C4-2B (cell line): ENCODE data around the gene CRADD.

ENCODE experiments used
- H3K27ac ChIP-seq: fragments of 450-650 bp; 2 replicates; pipeline ENCODE4 v1.5.1; 2017
- CTCF ChIP-seq: fragments of 450-650 bp; conservative IDR thresholded peaks from 2 replicates; pipeline ENCODE4 v1.5.1; 2017; ENCODE audit warnings: mild to moderate bottlenecking
- ZFX ChIP-seq: fragments of 450-650 bp; IDR thresholded peaks from 2 replicates; pipeline ENCODE4 v1.6.1; 2017

Gene CRADD

GRCh38 chr12:93663006-93663728, 14.0 kb upstream of the CRADD start:
- TF ChIP-seq CTCF: no peak
- no peak for TF ChIP-seq ZFX
- no peak overlapping the region for H3K27ac ChIP-seq

DNA sequence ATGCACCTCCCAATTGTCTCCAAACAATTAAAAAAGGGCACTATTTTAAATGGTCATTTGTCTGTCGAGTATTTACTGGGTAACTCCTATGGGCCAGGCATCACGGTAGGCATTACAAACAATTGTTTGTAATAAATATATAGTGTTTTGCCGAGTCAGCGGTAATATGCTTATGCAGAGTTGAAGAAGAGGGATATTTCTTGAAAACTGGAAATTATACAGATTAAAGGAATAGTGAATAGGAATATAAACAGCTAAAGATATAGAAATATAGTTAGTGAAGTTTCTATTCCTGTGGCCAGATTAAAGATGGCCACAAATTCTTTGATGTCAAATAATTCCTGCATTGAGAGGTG, 13.5 kb upstream of the CRADD start:
- TF ChIP-seq CTCF (no peak), ZFX (no peak)
- H3K27ac ChIP-seq: no peak overlapping the region

- no peak overlapping the region for H3K27ac ChIP-seq
- TF ChIP-seq ZFX (no peak), CTCF (no peak)
Observed at GRCh38 chr12:93664573-93665138, 12.5 kb upstream of the CRADD start.

DNA sequence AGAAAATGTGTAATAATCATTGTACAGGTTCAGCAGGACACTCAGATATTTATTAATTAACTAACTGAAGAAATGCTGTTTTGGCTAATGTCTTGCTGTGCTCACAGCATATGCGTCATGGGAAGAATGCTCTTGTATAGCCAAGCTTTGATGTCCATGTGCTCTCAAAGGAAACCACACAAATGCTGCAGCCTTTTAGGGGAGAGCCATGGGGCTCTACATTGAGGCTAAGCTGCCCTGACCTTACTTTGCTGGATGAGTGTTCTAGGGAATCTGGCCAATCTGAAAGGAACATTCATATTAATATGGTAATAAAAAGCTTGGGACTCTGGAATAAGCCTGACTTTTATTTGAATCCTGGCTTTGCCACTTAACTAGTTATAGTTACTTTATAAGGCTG, 9.5 kb upstream of the CRADD start:
- H3K27ac ChIP-seq: no peak overlapping the region
- TF ChIP-seq CTCF (no peak), ZFX (no peak)

- no peak for TF ChIP-seq ZFX
- H3K27ac ChIP-seq: no peak overlapping the region
Observed at GRCh38 chr12:93668919-93669418, 8.2 kb upstream of the CRADD start.

DNA sequence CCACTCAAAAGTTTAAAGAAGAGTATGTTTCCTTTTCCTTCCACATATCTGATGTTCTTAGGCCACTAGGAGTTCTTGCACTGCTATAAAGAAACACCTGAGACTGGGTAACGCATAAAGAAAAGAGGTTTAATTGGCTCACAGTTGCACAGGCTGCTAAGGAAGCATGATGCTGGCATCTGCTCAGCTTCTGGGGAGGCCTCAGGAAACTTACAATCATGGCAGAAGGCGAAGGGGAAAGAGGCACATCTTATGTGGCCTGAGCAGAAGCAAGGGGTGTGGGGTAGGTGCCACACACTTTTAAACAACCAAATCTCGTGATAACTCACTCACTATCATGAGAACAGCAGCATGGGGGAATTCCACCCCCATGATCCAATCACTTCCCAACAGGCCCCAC, 7.7 kb upstream of the CRADD start:
- TF ChIP-seq ZFX: no peak
- no peak for TF ChIP-seq CTCF
- no peak overlapping the region for H3K27ac ChIP-seq

- TF ChIP-seq ZFX: no peak
- no peak for TF ChIP-seq CTCF
Observed at GRCh38 chr12:93670104-93670503, 7.1 kb upstream of the CRADD start.

GRCh38 chr12:93671044-93671443, 6.1 kb upstream of the CRADD start:
- H3K27ac ChIP-seq: no peak overlapping the region
- TF ChIP-seq CTCF: no peak
- no peak for TF ChIP-seq ZFX

More at GRCh38 chr12:93670104-93670503, 7.1 kb upstream of the CRADD start:
- no peak overlapping the region for H3K27ac ChIP-seq
